Transverse colon (tissue), 3 donors: ENCODE measurements around the gene MGAT4A.

Experiments used
- EP300 ChIP-seq: sonication (generic); formaldehyde crosslinking; IDR thresholded peaks from one replicate; pipeline ENCODE4 v1.6.1; 2017; ENCODE audit warnings: antibody characterized with exemption, low read depth
- POLR2A ChIP-seq: fragments of 450-650 bp; IDR thresholded peaks from one replicate; pipeline ENCODE4 v1.6.1; 2016; ENCODE audit warnings: antibody characterized with exemption, mild to moderate bottlenecking, moderate library complexity
- TF ChIP-seq, protein P1 (sequence below), 5 experiments: fragments of 200-600 bp in 3 of 5; fragments of 450-650 bp in 2 of 5; sonication (generic) in 3 of 5; IDR thresholded peaks; 1 replicate in 2 of 5; 2 replicates in 3 of 5; pipeline ENCODE4 v1.5.1; 2016 to 2017; ENCODE audit warnings: antibody characterized with exemption in 5 of 5, inconsistent platforms in 3 of 5, mild to moderate bottlenecking in 2 of 5, moderate library complexity in 1 of 5

GRCh38 chr2:98772536-98772935 is 41.6 kb upstream of the MGAT4A start:
- TF ChIP-seq, protein P1, sequence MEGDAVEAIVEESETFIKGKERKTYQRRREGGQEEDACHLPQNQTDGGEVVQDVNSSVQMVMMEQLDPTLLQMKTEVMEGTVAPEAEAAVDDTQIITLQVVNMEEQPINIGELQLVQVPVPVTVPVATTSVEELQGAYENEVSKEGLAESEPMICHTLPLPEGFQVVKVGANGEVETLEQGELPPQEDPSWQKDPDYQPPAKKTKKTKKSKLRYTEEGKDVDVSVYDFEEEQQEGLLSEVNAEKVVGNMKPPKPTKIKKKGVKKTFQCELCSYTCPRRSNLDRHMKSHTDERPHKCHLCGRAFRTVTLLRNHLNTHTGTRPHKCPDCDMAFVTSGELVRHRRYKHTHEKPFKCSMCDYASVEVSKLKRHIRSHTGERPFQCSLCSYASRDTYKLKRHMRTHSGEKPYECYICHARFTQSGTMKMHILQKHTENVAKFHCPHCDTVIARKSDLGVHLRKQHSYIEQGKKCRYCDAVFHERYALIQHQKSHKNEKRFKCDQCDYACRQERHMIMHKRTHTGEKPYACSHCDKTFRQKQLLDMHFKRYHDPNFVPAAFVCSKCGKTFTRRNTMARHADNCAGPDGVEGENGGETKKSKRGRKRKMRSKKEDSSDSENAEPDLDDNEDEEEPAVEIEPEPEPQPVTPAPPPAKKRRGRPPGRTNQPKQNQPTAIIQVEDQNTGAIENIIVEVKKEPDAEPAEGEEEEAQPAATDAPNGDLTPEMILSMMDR (IDR thresholded peaks at IDR 0.05), result no peak
- TF ChIP-seq EP300, result no peak
- TF ChIP-seq POLR2A, result no peak
